Esophagus (tissue), 2 donors: Measurements from ENCODE around the gene MUC5B. TPM values are rescaled to one million over a fixed set of nuclear protein-coding genes. Genes with fewer than 3 reads are reported as not detected.
"Not testable (repeated sequence)": the region's sequence is repeated elsewhere in the genome, so short reads cannot be mapped to it uniquely, and the experiment has no call there.

Experiments used
- H3K27ac ChIP-seq, 2 donors: one replicate each; pipeline ENCODE4 v1.5.1; 2013; ENCODE audit warnings: low read depth in 2 of 2, mild to moderate bottlenecking in 2 of 2, inconsistent platforms in 1 of 2, low read length in 1 of 2, moderate library complexity in 1 of 2
- H3K27me3 ChIP-seq, 2 donors: one replicate each; pipeline ENCODE4 v1.6.1; 2013; ENCODE audit warnings: low read length in 2 of 2, control low read depth in 1 of 2, mild to moderate bottlenecking in 1 of 2; ENCODE audit not compliant: insufficient read depth in 2 of 2, control insufficient read depth in 1 of 2
- H3K36me3 ChIP-seq, 2 donors: one replicate each; pipeline ENCODE4 v1.6.1; 2013; ENCODE audit warnings: low read length in 1 of 2; ENCODE audit not compliant: control insufficient read depth in 2 of 2, insufficient read depth in 2 of 2
- H3K4me1 ChIP-seq, 2 donors: one replicate each; pipeline ENCODE4 v1.6.1; 2013; ENCODE audit warnings: low read length in 1 of 2; ENCODE audit not compliant: control insufficient read depth in 2 of 2, insufficient read depth in 2 of 2
- H3K4me3 ChIP-seq, 2 donors: one replicate each; pipeline ENCODE4 v1.5.1; 2013; ENCODE audit warnings: low read length in 2 of 2, mild to moderate bottlenecking in 2 of 2, low read depth in 1 of 2, moderate library complexity in 1 of 2
- H3K9me3 ChIP-seq, 2 donors: one replicate each; pipeline ENCODE4 v1.6.1; 2013; ENCODE audit warnings: mild to moderate bottlenecking in 2 of 2, low read depth in 1 of 2, low read length in 1 of 2, moderate library complexity in 1 of 2; ENCODE audit not compliant: control insufficient read depth in 2 of 2, insufficient read depth in 1 of 2
- WGBS, 2 donors: extraction: QIAGEN DNeasy Blood & Tissue Kit; methylation state at CpG; one replicate each; pipeline ENCODE4 v1.1.7; 2013; 5-methylcytosine and 5-hydroxymethylcytosine counted together
- polyA plus RNA-seq, 2 donors: library from polyadenylated mRNA; stranded (reverse); fragments of 200-250 nt; gene quantifications; one replicate each; pipeline ENCODE4 v1.2.3, GENCODE V29; 2013
- donor health status: healthy with polysubstance abuse.
- donor health status: Bipolar disorder and iron deficiency.

The MUC5B gene
- polyA plus RNA-seq, 2 donors, result 0.18 to 0.56 TPM

DNA sequence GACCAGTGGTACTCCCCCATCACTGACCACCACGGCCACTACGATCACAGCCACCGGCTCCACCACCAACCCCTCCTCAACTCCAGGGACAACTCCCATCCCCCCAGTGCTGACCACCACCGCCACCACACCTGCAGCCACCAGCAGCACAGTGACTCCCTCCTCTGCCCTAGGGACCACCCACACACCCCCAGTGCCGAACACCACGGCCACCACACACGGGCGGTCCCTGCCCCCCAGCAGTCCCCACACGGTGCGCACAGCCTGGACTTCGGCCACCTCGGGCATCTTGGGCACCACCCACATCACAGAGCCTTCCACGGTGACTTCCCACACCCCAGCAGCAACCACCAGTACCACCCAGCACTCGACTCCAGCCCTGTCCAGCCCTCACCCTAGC is 24.2 kb downstream of the MUC5B start:
- not testable (repeated sequence) for H3K4me3 ChIP-seq, H3K4me1 ChIP-seq, H3K27me3 ChIP-seq, H3K27ac ChIP-seq, H3K36me3 ChIP-seq, H3K9me3 ChIP-seq
- 85 to 88% methylated on average over 4 to 14 of the region's 14 CpGs for WGBS, 2 donors

DNA sequence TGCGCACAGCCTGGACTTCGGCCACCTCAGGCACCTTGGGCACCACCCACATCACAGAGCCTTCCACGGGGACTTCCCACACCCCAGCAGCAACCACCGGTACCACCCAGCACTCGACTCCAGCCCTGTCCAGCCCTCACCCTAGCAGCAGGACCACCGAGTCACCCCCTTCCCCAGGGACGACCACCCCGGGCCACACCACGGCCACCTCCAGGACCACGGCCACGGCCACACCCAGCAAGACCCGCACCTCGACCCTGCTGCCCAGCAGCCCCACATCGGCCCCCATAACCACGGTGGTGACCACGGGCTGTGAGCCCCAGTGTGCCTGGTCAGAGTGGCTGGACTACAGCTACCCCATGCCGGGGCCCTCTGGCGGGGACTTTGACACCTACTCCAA is 26.1 kb downstream of the MUC5B start:
- not testable (repeated sequence) for H3K27me3 ChIP-seq, H3K9me3 ChIP-seq, H3K4me1 ChIP-seq, H3K27ac ChIP-seq, H3K4me3 ChIP-seq, H3K36me3 ChIP-seq
- 87 to 94% methylated on average over 7 to 12 of the region's 18 CpGs for WGBS, 2 donors

DNA sequence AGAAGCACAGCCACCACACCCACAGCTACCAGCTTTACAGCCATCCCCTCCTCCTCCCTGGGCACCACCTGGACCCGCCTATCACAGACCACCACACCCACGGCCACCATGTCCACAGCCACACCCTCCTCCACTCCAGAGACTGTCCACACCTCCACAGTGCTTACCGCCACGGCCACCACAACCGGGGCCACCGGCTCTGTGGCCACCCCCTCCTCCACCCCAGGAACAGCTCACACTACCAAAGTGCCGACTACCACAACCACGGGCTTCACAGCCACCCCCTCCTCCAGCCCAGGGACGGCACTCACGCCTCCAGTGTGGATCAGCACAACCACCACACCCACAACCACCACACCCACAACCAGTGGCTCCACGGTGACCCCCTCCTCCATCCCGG is 27.5 kb downstream of the MUC5B start:
- not testable (repeated sequence) for H3K27ac ChIP-seq, H3K4me3 ChIP-seq, H3K27me3 ChIP-seq, H3K36me3 ChIP-seq, H3K9me3 ChIP-seq, H3K4me1 ChIP-seq
- WGBS, 2 donors, result 95 to 96% methylated on average over 4 of the region's 12 CpGs

DNA sequence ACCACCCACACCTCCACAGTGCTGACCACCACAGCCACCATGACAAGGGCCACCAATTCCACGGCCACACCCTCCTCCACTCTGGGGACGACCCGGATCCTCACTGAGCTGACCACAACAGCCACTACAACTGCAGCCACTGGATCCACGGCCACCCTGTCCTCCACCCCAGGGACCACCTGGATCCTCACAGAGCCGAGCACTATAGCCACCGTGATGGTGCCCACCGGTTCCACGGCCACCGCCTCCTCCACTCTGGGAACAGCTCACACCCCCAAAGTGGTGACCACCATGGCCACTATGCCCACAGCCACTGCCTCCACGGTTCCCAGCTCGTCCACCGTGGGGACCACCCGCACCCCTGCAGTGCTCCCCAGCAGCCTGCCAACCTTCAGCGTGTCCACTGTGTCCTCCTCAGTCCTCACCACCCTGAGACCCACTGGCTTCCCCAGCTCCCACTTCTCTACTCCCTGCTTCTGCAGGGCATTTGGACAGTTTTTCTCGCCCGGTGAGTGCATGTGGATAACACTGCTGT is 28.4 kb downstream of the MUC5B start:
- Histone ChIP-seq H3K27ac (no peak overlapping the region), H3K36me3 (no peaks in the 10 kb centered on the region), H3K9me3 (peaks cover 0 to 5% of the 10 kb centered on the region in 2 donors), H3K4me3 (no peak overlapping the region), H3K27me3 (no peaks in the 10 kb centered on the region), H3K4me1 (no peaks in the 10 kb centered on the region)
- WGBS, 2 donors, result 96 to 97% methylated on average over 15 to 16 of the region's 16 CpGs

GRCh38 chr11:1252371-1253102 is 29.7 kb downstream of the MUC5B start:
- H3K4me3 ChIP-seq, result no peak overlapping the region
- H3K27me3 ChIP-seq, result no peaks in the 10 kb centered on the region
- no peak overlapping the region for H3K27ac ChIP-seq
- 88 to 89% methylated on average over 38 of the region's 38 CpGs for WGBS, 2 donors
- no peaks in the 10 kb centered on the region for H3K36me3 ChIP-seq
- peaks cover 0 to 5% of the 10 kb centered on the region in 2 donors for H3K9me3 ChIP-seq
- no peaks in the 10 kb centered on the region for H3K4me1 ChIP-seq

DNA sequence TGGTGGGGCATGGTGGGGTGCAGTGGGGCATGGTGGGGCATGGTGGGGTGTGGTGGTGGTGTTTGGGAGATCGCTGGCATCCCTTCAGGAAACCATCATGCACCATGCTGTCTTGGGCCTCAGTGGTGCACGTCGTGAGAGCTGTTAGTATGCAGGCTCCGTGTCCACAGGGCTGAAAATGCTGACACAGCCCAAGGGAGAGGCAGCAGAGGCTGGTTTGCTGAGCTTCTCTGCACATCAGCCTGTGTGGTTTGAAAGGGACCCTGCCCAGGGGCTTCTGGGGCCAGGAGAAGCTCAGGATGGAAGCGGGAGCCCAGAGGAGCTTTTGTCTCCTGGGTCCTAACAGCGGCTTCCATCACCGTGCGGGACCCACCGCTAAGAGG is 30.2 kb downstream of the MUC5B start:
- H3K36me3 ChIP-seq, result no peaks in the 10 kb centered on the region
- H3K4me3 ChIP-seq, result no peak overlapping the region
- H3K27me3 ChIP-seq, result no peaks in the 10 kb centered on the region
- no peak overlapping the region for H3K27ac ChIP-seq
- H3K4me1 ChIP-seq, result no peaks in the 10 kb centered on the region
- 83 to 89% methylated on average over 9 of the region's 9 CpGs for WGBS, 2 donors
- peaks cover 0 to 5% of the 10 kb centered on the region in 2 donors for H3K9me3 ChIP-seq

DNA sequence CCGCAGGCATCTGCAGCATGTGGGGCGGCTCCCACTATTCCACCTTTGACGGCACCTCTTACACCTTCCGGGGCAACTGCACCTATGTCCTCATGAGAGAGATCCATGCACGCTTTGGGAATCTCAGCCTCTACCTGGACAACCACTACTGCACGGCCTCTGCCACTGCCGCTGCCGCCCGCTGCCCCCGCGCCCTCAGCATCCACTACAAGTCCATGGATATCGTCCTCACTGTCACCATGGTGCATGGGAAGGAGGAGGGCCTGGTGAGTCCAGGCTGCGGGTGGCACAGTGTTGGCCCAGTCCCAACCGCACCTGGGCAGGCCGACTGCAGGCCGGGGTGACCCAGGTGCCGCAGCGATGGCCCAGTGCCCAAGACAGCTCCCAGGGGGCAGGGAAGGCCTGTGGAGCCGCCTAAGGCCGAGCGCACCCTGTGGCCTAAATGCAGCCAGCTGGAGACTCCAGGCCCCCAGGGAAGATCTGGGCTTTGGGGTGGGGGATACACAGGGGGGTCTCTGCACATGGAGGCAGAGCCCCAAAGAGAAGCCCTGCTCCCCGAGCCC is 31.3 kb downstream of the MUC5B start:
- Histone ChIP-seq H3K27me3 (no peaks in the 10 kb centered on the region), H3K36me3 (no peaks in the 10 kb centered on the region), H3K4me1 (no peaks in the 10 kb centered on the region), H3K27ac (no peak overlapping the region), H3K4me3 (no peak overlapping the region), H3K9me3 (peaks cover 0 to 5% of the 10 kb centered on the region in 2 donors)
- WGBS, 2 donors, result 85 to 88% methylated on average over 22 of the region's 22 CpGs

GRCh38 chr11:1254733-1255132 is 31.9 kb downstream of the MUC5B start:
- Histone ChIP-seq H3K9me3 (peaks cover 0 to 5% of the 10 kb centered on the region in 2 donors), H3K27ac (no peak overlapping the region), H3K36me3 (no peaks in the 10 kb centered on the region), H3K4me3 (no peak overlapping the region), H3K4me1 (no peaks in the 10 kb centered on the region), H3K27me3 (no peaks in the 10 kb centered on the region)
- WGBS, 2 donors, result 80 to 89% methylated on average over 14 to 19 of the region's 19 CpGs

DNA sequence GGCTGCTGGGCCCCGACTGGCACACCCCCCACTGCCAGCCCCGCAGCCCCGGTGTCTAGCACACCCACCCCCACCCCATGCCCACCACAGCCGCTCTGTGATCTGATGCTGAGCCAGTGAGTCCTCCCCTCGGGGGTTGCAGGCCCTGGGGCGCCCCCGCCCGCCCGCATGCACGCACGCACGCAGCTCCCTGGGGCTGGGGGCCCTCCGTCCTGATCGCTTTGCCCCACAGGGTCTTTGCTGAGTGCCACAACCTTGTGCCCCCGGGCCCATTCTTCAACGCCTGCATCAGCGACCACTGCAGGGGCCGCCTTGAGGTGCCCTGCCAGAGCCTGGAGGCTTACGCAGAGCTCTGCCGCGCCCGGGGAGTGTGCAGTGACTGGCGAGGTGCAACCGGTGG is 32.3 kb downstream of the MUC5B start:
- Histone ChIP-seq H3K36me3 (no peaks in the 10 kb centered on the region), H3K27me3 (no peaks in the 10 kb centered on the region), H3K27ac (no peak overlapping the region), H3K4me1 (peaks cover 0 to 2% of the 10 kb centered on the region in 2 donors), H3K4me3 (no peak overlapping the region), H3K9me3 (peaks cover 0 to 5% of the 10 kb centered on the region in 2 donors)
- WGBS, 2 donors, result 74 to 77% methylated on average over 20 to 24 of the region's 24 CpGs
